ENCODE data around the gene DNM2.

- TF ChIP-seq EZH2phosphoT487 (IDR thresholded peaks at IDR 0.05; ENCODE audit: insufficient read depth, low read depth) (no peak), EZH2 (IDR thresholded peaks at IDR 0.05; ENCODE audit: insufficient read depth, poor library complexity, severe bottlenecking) (no peak)
Measured at GRCh38 chr19:10878253-10878652, 160.4 kb downstream of the DNM2 start.
